Duodenal mucosa (tissue), 2 donors: ENCODE results near the gene GPR62.

Experiments
- H3K27ac ChIP-seq: one replicate; pipeline ENCODE4 v1.7.0; 2013; ENCODE audit warnings: low read depth, low read length
- H3K27me3 ChIP-seq, 2 donors: one replicate each; pipeline ENCODE4 v1.7.0; 2013; ENCODE audit warnings: low read length in 2 of 2, control low read depth in 1 of 2; ENCODE audit not compliant: insufficient read depth in 2 of 2, control insufficient read depth in 1 of 2
- H3K36me3 ChIP-seq, 2 donors: one replicate each; pipeline ENCODE4 v1.7.0; 2013; ENCODE audit warnings: low read length in 2 of 2, control low read depth in 1 of 2; ENCODE audit not compliant: insufficient read depth in 2 of 2, control insufficient read depth in 1 of 2
- H3K4me1 ChIP-seq, 2 donors: one replicate each; pipeline ENCODE4 v1.7.0; 2013; ENCODE audit warnings: low read length in 2 of 2, control low read depth in 1 of 2; ENCODE audit not compliant: insufficient read depth in 2 of 2, control insufficient read depth in 1 of 2
- H3K4me3 ChIP-seq, 2 donors: one replicate each; pipeline ENCODE4 v1.7.0; 2013; ENCODE audit warnings: low read length in 2 of 2, low read depth in 1 of 2
- H3K9ac ChIP-seq, 2 donors: one replicate each; pipeline ENCODE4 v1.7.0; 2013; ENCODE audit warnings: low read length in 2 of 2, low read depth in 1 of 2
- H3K9me3 ChIP-seq, 2 donors: one replicate each; pipeline ENCODE4 v1.7.0; 2013; ENCODE audit warnings: low read length in 2 of 2, control low read depth in 1 of 2; ENCODE audit not compliant: control insufficient read depth in 1 of 2

The GPR62 gene

DNA sequence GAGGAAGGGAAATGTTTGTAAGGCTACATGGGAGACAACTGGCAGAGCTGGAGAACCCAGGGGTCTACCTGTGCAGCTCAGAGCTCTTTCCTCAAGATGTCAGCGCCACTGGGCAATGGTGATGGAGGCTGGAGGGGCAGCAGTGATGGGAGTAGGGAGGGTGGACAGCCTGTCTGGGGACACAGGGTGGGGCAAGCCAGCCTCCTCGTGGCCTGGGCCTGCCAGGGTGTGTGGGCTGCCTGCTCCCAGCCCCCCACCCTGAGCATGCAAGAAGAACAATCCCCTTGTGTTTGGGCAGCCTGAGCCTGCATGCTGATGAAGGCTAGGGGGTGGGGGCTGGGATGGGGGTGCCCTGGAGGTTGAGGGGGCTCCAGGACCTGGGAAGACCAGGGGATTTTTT is 10.8 kb downstream of the GPR62 start:
- no peak overlapping the region for H3K27ac ChIP-seq
- H3K9ac ChIP-seq: no peak overlapping the region
- H3K36me3 ChIP-seq: no peaks in the 10 kb centered on the region
- H3K27me3 ChIP-seq: no peaks in the 10 kb centered on the region
- peak overlapping the region in 1 of 2 donors; percentile 81 for H3K4me3 ChIP-seq
- no peaks in the 10 kb centered on the region for H3K9me3 ChIP-seq
- H3K4me1 ChIP-seq: peaks cover 12 to 20% of the 10 kb centered on the region in 2 donors

DNA sequence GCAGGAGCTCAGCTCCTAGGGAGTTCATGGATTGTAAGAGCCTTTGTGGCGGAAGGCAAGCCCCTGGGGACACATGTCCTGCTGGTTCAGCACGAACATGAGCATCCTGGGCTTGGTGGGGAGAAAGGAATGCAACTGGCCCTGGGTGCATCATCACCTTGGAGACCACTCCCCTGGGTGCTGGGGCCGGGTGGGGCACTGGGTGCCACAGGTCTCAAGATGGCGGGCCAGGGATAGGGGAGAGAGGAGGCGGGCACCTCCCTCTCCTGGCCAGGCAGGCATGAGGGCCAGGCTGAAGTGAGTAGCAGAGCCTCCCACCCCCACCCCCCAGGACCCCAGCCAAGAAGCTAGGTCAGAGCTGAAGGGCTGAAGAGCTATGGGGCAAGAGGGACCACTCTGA is 11.3 kb downstream of the GPR62 start:
- peak overlapping the region in 1 of 2 donors; percentile 64 for H3K9ac ChIP-seq
- no peak overlapping the region for H3K27ac ChIP-seq

DNA sequence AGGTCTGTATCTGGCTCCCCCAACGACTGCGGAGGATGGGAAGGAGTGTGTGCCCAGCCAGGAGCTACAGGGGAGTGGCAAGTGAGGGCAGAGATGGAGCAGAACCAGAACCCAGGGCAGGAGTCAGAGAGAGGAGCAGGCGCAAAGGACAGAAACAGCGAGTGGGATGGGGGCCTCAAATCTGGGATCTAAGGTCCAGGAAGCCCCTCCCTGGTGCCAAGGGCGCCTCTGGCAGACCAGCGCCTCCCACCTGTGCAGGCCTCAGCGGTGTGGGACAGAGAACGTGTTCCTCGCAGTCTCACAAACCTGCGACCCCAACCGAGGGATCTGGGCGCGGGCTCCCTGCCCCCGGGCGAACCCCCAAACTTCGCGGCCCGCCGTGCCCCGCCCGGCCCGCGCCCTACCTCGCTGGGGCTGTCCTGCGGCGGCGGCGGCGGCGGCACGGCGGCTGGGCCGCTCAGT is 11.8 kb downstream of the GPR62 start:
- Histone ChIP-seq H3K27me3 (no peaks in the 10 kb centered on the region), H3K4me1 (peaks cover 18 to 25% of the 10 kb centered on the region in 2 donors), H3K36me3 (no peaks in the 10 kb centered on the region), H3K27ac (peak overlapping the region; percentile 36), H3K9me3 (no peaks in the 10 kb centered on the region), H3K9ac (peak overlapping the region; percentile 64 to 85), H3K4me3 (peak overlapping the region; percentile 76 to 81)

More for the DNA sequence above, 11.3 kb downstream of the GPR62 start:
- no peaks in the 10 kb centered on the region for H3K27me3 ChIP-seq
- peak overlapping the region; percentile 76 to 81 for H3K4me3 ChIP-seq
- no peaks in the 10 kb centered on the region for H3K36me3 ChIP-seq
- H3K4me1 ChIP-seq: peaks cover 17 to 24% of the 10 kb centered on the region in 2 donors
- no peaks in the 10 kb centered on the region for H3K9me3 ChIP-seq

GRCh38 chr3:51967384-51968169 is 12.4 kb downstream of the GPR62 start, which contains the start of gene PCBP4:
Gene PCBP4, minus strand, starts transcription at chr3:51967454. Its CDS starts 6,214 bp downstream, at chr3:51961240.
- no peaks in the 10 kb centered on the region for H3K9me3 ChIP-seq
- H3K4me1 ChIP-seq: peaks cover 18 to 26% of the 10 kb centered on the region in 2 donors
- peak within 1 kb of the TSS; percentile 64 to 85 for H3K9ac ChIP-seq
- no peaks in the 10 kb centered on the region for H3K27me3 ChIP-seq
- peak within 1 kb of the TSS; percentile 38 for H3K27ac ChIP-seq
- no peaks in the 10 kb centered on the region for H3K36me3 ChIP-seq
- H3K4me3 ChIP-seq: peak within 1 kb of the TSS; percentile 76 to 81

DNA sequence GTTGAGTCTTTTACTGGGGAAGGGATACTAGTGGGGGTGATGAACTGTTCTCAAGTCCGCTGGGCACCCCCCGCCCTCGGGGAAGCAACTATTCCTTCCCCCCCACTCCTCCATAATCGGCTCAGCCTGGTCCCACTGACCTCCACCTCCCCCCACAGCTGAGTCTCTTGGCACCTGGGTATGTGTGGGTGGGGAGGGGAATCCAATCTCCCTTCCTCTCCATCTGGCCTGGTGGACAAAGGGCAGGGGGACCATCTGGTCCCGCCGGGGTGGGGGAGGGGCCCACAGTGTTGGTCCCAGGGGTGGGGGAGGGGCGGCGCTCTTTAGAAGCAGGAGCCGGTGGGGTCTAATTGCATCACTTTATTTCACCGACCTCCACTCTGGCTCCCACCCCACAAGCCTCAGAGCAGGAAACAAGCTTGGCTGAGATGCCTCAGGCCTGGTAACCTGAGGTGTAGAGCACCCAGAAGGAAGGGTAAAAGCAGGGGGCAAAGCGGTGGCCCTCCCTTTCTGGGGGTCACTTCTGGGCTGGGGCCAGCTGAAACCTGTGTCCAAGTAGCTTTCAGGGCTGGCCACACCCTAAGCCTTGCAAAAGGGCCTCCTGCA is 13.1 kb downstream of the GPR62 start:
- H3K4me1 ChIP-seq: peaks cover 18 to 29% of the 10 kb centered on the region in 2 donors

DNA sequence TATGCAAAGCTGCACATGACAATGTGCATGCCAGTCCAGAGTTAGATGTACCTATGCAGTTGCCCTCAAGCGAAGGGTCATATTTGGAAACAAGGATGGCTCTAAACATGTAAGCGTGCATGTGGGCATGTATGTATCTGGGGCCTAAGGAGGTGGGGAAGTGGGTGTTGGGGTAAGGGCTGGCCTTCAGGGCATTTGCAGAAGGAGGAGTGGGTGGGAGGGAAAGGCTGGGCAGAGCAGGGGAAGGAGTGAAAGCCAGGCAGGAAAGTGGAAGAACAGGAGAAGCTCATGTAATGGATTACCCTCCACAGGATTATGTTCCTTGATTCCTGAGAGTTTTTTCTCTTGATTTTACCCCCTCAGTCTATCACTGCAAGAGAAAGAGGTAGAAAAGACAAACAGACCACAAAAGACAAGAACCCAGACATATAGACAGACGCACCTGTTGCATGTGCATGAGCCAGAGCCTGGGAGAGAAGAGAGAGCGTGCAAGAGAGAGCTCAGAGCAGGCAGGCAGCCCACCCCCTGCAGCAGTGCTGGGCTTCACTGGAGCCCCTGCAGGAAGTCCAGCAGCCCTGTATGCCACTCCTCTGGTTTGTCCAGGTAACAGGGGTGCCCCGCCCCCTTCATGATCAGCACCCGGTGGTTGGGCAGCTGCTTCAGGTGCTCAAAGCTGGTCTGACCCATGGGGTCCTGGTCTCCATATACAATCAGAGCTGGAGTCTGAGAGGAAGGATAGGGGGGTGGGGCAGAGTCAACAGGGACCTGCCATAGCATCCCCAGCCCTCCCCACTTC is 13.9 kb downstream of the GPR62 start:
- peak overlapping the region in 1 of 2 donors; percentile 1 for H3K9ac ChIP-seq
- H3K4me1 ChIP-seq: peaks cover 20 to 30% of the 10 kb centered on the region in 2 donors
- no peaks in the 10 kb centered on the region for H3K36me3 ChIP-seq
- H3K27me3 ChIP-seq: no peaks in the 10 kb centered on the region
- H3K27ac ChIP-seq: no peak overlapping the region
- H3K9me3 ChIP-seq: no peaks in the 10 kb centered on the region
- H3K4me3 ChIP-seq: peak overlapping the region in 1 of 2 donors; percentile 8

More for the DNA sequence above, 13.1 kb downstream of the GPR62 start:
- H3K9me3 ChIP-seq: no peaks in the 10 kb centered on the region
- H3K36me3 ChIP-seq: no peaks in the 10 kb centered on the region
- peak overlapping the region; percentile 44 to 74 for H3K9ac ChIP-seq
- peak overlapping the region; percentile 70 to 75 for H3K4me3 ChIP-seq
- H3K27ac ChIP-seq: peak overlapping the region; percentile 38
- H3K27me3 ChIP-seq: no peaks in the 10 kb centered on the region

DNA sequence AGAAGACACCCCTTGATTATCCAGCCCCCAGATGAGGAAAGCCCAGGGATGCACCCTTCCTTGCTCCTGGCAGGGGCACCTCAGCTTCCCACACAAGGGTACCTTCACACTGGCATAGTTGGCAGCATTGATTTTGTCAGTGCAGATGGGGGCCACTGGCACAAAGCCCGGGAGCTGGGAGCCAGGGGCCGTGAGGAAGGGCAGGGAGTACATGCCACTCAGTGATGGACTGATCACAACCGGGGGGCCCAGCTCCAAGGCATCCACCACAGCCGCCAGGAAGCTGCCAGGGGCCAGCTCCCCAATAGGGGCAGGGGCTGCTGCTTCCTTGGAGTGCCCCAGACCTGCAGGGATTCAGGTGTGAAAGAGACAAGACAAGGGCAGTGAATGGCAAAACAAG is 14.7 kb downstream of the GPR62 start:
- Histone ChIP-seq H3K9ac (no peak overlapping the region), H3K27ac (no peak overlapping the region), H3K9me3 (no peaks in the 10 kb centered on the region), H3K36me3 (no peaks in the 10 kb centered on the region), H3K27me3 (no peaks in the 10 kb centered on the region), H3K4me1 (peaks cover 26 to 38% of the 10 kb centered on the region in 2 donors), H3K4me3 (no peak overlapping the region)

- H3K4me1 ChIP-seq: peaks cover 30 to 43% of the 10 kb centered on the region in 2 donors
- no peaks in the 10 kb centered on the region for H3K9me3 ChIP-seq
- H3K4me3 ChIP-seq: no peak overlapping the region
- no peak overlapping the region for H3K9ac ChIP-seq
- no peaks in the 10 kb centered on the region for H3K36me3 ChIP-seq
- H3K27ac ChIP-seq: no peak overlapping the region
- no peaks in the 10 kb centered on the region for H3K27me3 ChIP-seq
These were observed 15.6 kb downstream of the GPR62 start for GRCh38 chr3:51970606-51971300.

DNA sequence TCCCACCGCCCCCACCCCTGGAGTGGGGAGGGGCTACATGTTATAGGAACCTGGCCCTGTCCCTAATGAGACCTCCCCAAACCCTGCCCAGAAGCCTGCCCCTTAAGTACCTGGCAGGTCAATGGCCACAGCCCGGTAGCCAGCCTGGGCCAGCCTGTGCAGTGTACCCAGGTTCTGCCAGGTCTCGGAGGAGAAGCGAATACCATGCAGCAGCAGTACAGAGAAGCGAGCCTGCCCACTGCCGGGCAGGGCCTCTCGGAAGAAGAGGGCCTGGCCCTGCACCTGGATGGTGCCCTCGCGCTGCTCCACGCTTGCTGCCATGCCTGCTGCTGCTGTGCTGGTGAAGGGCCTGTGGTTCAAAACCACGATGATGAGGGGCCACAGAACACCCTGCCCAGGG is 16.2 kb downstream of the GPR62 start:
- Histone ChIP-seq H3K4me3 (no peak overlapping the region), H3K36me3 (no peaks in the 10 kb centered on the region), H3K9me3 (no peaks in the 10 kb centered on the region), H3K27ac (no peak overlapping the region), H3K4me1 (peaks cover 34 to 46% of the 10 kb centered on the region in 2 donors), H3K9ac (no peak overlapping the region), H3K27me3 (no peaks in the 10 kb centered on the region)
